ENCODE measurements around the gene ITIH3.

ITIH3 gene

DNA sequence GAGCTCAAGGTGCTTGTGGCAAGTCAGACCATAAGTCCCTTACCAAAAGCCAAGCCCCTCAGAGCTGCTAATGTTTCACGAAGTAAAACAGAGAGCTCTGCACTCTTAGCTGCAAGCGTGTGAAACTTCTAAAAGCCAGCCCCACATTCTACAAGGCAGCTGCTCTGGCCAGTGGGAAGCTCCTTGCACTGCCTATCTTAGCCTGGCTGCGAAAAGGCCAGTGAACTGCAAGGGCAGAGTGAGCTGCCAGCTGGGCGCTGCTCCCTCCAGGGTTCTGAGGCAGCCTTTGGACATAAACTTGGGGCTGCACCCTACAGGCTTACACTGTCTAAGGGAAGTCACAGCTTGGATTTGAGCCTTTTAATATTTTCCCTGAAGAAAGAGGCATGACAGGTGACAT, 42.4 kb downstream of the ITIH3 start:
- peaks cover 15% of the 10 kb centered on the region for H3K36me3 ChIP-seq (ENCODE audit: control insufficient read depth, insufficient read depth, low read length)
- no peak overlapping the region for H3K9ac ChIP-seq (ENCODE audit: low read depth, low read length)

DNA sequence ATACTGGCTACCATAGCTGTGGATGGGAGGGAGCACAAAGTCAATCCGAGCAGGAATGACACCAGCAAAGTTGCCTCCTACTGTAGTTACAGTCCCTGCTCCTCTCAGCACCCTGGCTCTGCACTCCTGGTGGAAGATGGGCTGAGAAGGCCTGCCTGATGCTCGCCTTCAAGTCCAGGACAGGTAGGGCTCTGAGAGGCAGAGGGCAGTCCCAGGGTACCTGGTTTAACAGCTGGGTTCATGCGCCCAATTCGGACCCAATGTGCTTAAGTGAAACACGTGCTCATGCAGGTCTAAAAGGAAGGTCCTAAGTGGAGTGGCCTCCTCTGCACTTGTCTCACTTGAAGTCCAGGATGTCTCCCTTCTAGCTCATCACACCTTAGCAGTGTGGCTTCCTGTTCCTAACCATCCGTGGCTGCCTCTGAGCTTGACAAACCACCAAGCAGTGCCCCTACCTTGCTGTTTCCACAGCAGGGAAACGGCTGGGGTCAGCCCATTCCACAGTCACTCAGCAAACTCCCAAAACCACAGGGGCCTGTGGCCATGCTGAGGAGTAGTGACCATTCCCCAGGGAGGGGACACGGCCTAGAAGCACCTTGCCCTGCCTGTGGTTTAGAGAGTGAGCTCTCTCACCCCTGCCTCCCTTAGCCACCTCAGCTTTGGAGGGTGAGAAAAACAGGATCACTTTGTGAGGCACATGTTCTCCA, 44.1 kb downstream of the ITIH3 start:
- Histone ChIP-seq H3K9ac (ENCODE audit: low read depth, low read length) (no peak overlapping the region), H3K4me1 (ENCODE audit: control insufficient read depth, insufficient read depth, low read length) (no peaks in the 10 kb centered on the region), H3K9me3 (ENCODE audit: control insufficient read depth, insufficient read depth, low read length) (no peaks in the 10 kb centered on the region), H3K36me3 (ENCODE audit: control insufficient read depth, insufficient read depth, low read length) (peaks cover 15% of the 10 kb centered on the region), H3K27me3 (ENCODE audit: control insufficient read depth, insufficient read depth, low read length) (no peaks in the 10 kb centered on the region), H3K4me3 (ENCODE audit: low read depth, low read length) (no peak overlapping the region)

More for the DNA sequence above, 42.4 kb downstream of the ITIH3 start:
- Histone ChIP-seq H3K27me3 (ENCODE audit: control insufficient read depth, insufficient read depth, low read length) (no peaks in the 10 kb centered on the region), H3K4me3 (ENCODE audit: low read depth, low read length) (no peak overlapping the region), H3K9me3 (ENCODE audit: control insufficient read depth, insufficient read depth, low read length) (no peaks in the 10 kb centered on the region), H3K4me1 (ENCODE audit: control insufficient read depth, insufficient read depth, low read length) (no peaks in the 10 kb centered on the region)

DNA sequence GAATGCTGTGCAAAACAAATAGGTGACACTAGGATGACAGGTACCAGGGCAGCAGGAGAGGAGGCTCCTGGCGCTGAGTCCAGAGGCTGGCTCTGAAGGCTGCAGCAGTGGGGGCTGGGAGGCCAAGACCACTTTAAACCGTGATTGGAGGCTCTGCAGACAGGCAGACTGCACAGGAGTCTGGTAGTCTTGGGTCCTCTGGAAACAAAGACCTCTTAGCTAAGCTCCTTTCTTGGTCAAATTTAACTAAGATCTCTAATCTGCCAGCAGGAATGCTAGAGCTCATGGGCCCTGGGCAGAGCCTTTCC, 44.6 kb downstream of the ITIH3 start:
- H3K27me3 ChIP-seq (ENCODE audit: control insufficient read depth, insufficient read depth, low read length), result no peaks in the 10 kb centered on the region
- H3K9ac ChIP-seq (ENCODE audit: low read depth, low read length), result no peak overlapping the region
- no peak overlapping the region for H3K4me3 ChIP-seq (ENCODE audit: low read depth, low read length)
- no peaks in the 10 kb centered on the region for H3K4me1 ChIP-seq (ENCODE audit: control insufficient read depth, insufficient read depth, low read length)
- no peaks in the 10 kb centered on the region for H3K9me3 ChIP-seq (ENCODE audit: control insufficient read depth, insufficient read depth, low read length)
- peaks cover 16% of the 10 kb centered on the region for H3K36me3 ChIP-seq (ENCODE audit: control insufficient read depth, insufficient read depth, low read length)

DNA sequence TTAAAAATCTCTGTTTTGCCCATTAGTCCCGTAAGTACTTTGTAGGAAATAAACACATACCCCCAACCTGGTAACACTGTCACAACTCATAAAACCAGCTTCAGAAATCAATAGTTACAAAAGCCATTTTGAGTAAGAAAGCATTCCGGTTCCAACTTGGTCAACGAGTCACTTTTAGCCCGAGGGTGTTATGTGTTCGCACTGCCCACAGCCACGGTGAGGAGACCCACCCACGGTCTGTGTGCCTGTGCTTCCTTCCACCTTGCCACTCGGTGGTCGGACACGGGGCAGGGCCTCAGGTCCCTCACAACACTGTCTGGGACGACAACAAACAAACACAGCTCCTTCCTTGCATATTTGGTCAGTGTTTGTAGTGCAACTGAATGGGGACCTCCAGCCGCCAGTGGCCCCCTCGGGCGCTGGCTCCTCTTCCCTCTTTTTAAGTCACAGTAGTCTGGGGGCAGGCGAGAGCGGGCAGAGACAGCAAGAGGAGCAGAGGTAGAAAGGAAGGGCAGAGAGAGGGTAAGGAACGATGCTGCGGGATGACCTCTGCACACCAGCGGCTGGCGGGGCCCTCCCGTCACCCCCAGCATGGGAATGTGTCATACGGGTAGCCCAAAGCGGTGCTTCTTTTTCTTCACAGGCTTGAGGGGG, 45.4 kb downstream of the ITIH3 start:
- Histone ChIP-seq H3K36me3 (ENCODE audit: control insufficient read depth, insufficient read depth, low read length) (peaks cover 18% of the 10 kb centered on the region), H3K27me3 (ENCODE audit: control insufficient read depth, insufficient read depth, low read length) (no peaks in the 10 kb centered on the region), H3K4me1 (ENCODE audit: control insufficient read depth, insufficient read depth, low read length) (no peaks in the 10 kb centered on the region), H3K9me3 (ENCODE audit: control insufficient read depth, insufficient read depth, low read length) (no peaks in the 10 kb centered on the region), H3K9ac (ENCODE audit: low read depth, low read length) (no peak overlapping the region), H3K4me3 (ENCODE audit: low read depth, low read length) (no peak overlapping the region)

DNA sequence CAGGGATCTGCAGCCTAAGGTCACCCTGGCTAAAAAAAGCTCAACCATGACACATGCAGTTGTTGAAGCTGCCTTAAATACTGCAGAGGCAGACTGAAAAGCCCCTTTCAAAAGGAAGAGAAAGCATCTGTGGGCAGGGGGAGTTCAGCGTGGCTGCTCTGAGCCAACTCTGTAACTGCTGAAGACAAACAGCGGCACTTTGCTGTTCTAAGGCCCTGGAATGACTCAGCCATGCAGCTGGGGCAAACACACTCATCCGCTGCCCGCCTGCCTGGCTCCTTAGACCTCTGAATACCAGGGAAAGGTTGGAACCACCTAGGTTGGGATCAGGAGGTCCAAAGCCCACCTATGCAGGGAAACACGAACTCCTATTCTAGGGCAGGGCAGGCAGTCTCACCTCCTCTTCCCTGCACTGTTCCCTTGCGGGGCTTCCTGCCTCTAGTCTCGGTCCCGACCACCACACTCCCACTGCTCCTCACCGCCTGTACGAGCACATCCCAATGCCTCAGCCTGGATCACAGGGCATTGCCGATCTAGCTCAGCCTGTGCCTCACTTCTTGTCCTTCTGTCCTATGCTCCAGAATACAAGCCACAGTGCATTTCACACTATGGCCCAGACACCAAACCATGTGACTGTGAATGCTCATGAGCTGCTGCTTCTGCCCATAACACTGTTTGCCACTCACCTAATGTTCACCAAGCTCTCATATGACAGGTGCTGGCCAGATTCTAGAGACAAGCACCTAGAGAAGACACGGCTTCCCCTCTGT, 46.8 kb downstream of the ITIH3 start:
- Histone ChIP-seq H3K4me3 (ENCODE audit: low read depth, low read length) (no peak overlapping the region), H3K9ac (ENCODE audit: low read depth, low read length) (no peak overlapping the region), H3K36me3 (ENCODE audit: control insufficient read depth, insufficient read depth, low read length) (peaks cover 16% of the 10 kb centered on the region), H3K27me3 (ENCODE audit: control insufficient read depth, insufficient read depth, low read length) (no peaks in the 10 kb centered on the region), H3K9me3 (ENCODE audit: control insufficient read depth, insufficient read depth, low read length) (no peaks in the 10 kb centered on the region), H3K4me1 (ENCODE audit: control insufficient read depth, insufficient read depth, low read length) (no peaks in the 10 kb centered on the region)

DNA sequence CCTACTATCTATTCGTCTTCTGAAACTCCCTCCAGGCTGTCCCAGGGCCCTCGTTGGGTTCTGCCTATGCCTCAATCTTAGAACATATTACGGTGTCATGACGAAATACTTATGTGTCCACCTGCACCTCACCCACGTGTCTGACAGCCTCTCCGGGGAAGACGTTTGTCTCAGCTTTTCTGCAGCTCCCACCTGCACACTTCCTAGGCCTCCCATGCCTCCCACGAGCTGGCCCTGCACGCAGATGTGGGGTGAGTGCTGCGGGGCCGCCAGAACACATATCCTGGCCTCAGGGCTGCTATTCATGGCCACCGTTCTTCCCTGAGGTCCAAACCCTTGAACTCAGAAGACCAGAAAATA, 47.4 kb downstream of the ITIH3 start:
- Histone ChIP-seq H3K4me1 (ENCODE audit: control insufficient read depth, insufficient read depth, low read length) (no peaks in the 10 kb centered on the region), H3K27me3 (ENCODE audit: control insufficient read depth, insufficient read depth, low read length) (no peaks in the 10 kb centered on the region)

DNA sequence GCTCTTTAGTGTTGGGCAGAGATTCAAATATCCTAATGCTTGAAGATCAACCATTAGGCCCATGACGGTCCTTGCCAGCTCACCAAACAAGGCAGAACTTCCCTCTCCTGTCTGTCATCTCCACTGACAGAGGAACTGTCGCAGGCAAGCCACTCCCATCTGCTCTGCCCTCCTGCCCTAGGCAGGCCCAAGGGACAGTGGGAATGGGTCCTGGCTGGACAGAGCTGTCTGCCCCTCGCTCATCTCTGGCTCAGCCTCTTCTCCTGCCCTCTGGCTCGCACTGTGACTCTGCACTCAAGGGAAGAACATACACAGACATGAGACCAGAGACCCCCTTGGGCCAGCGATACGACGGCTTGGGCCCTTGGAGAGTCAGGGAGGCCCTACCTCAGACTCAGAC, 47.8 kb downstream of the ITIH3 start:
- no peaks in the 10 kb centered on the region for H3K27me3 ChIP-seq (ENCODE audit: control insufficient read depth, insufficient read depth, low read length)
- H3K4me1 ChIP-seq (ENCODE audit: control insufficient read depth, insufficient read depth, low read length), result no peaks in the 10 kb centered on the region
- H3K4me3 ChIP-seq (ENCODE audit: low read depth, low read length), result no peak overlapping the region
- peaks cover 16% of the 10 kb centered on the region for H3K36me3 ChIP-seq (ENCODE audit: control insufficient read depth, insufficient read depth, low read length)
- H3K9ac ChIP-seq (ENCODE audit: low read depth, low read length), result no peak overlapping the region
- H3K9me3 ChIP-seq (ENCODE audit: control insufficient read depth, insufficient read depth, low read length), result no peaks in the 10 kb centered on the region

More for the DNA sequence above, 47.4 kb downstream of the ITIH3 start:
- no peaks in the 10 kb centered on the region for H3K9me3 ChIP-seq (ENCODE audit: control insufficient read depth, insufficient read depth, low read length)
- H3K9ac ChIP-seq (ENCODE audit: low read depth, low read length), result no peak overlapping the region
- peaks cover 16% of the 10 kb centered on the region for H3K36me3 ChIP-seq (ENCODE audit: control insufficient read depth, insufficient read depth, low read length)
- H3K4me3 ChIP-seq (ENCODE audit: low read depth, low read length), result no peak overlapping the region

DNA sequence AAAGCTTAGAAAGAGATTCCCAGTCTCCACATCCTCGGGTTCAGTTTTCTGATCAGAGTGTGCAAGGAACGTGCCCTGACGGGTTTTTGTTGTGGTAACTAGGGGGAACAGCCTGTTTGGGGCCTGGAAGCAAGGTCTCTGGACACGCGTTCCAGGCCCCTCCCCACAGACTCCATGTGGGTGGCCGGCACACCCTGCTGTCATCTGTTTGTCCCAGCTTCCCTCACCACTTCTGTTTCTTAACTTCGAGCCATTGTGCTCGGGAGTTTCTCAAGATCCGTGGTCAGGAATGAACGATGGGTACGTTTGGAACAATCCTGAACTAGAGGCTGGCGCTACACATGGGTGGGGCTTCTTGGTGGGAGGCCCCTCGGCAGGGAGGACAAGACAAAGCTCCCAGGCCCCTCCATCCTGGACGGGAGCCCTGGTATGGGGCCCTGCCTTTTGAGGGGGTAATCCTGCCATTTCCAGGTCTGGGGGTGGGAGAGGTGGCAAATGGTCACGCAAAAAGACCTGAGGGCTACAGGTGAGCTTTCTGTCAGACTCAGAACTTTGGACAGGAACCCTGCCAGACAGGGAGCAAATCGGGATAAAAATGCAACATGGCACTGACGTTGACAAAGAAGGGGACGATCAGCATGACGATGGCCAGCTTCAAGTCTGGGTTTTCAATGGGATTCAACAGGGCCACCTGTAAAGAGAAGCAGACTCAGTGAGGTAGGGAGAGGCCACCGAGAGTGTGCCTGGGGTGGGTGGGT, 48.7 kb downstream of the ITIH3 start:
- Histone ChIP-seq H3K36me3 (ENCODE audit: control insufficient read depth, insufficient read depth, low read length) (peaks cover 22% of the 10 kb centered on the region), H3K4me3 (ENCODE audit: low read depth, low read length) (no peak overlapping the region), H3K4me1 (ENCODE audit: control insufficient read depth, insufficient read depth, low read length) (no peaks in the 10 kb centered on the region), H3K9me3 (ENCODE audit: control insufficient read depth, insufficient read depth, low read length) (no peaks in the 10 kb centered on the region), H3K9ac (ENCODE audit: low read depth, low read length) (no peak overlapping the region), H3K27me3 (ENCODE audit: control insufficient read depth, insufficient read depth, low read length) (no peaks in the 10 kb centered on the region)

DNA sequence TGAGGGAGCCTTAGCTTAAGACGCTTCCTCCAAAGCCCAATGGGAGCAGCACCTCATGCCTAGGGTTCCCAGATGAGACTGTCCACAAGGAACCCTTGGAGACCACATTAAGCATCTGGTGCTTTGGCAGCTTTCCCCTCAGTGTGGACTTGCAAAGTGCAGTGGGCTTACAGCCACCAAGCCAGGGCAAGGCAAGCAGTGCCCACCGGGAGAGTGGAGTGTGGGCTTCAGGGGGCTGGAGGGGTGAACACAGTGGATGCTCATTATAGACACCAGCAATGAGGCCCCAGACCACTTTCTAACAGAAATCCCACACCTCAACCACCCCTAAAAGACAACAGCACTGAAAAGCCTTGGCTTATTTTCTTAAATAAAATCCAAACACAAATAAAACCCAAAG, 49.3 kb downstream of the ITIH3 start:
- H3K4me1 ChIP-seq (ENCODE audit: control insufficient read depth, insufficient read depth, low read length), result no peaks in the 10 kb centered on the region
- H3K4me3 ChIP-seq (ENCODE audit: low read depth, low read length), result no peak overlapping the region
- no peak overlapping the region for H3K9ac ChIP-seq (ENCODE audit: low read depth, low read length)
- H3K27me3 ChIP-seq (ENCODE audit: control insufficient read depth, insufficient read depth, low read length), result no peaks in the 10 kb centered on the region
- peaks cover 27% of the 10 kb centered on the region for H3K36me3 ChIP-seq (ENCODE audit: control insufficient read depth, insufficient read depth, low read length)
- H3K9me3 ChIP-seq (ENCODE audit: control insufficient read depth, insufficient read depth, low read length), result no peaks in the 10 kb centered on the region

DNA sequence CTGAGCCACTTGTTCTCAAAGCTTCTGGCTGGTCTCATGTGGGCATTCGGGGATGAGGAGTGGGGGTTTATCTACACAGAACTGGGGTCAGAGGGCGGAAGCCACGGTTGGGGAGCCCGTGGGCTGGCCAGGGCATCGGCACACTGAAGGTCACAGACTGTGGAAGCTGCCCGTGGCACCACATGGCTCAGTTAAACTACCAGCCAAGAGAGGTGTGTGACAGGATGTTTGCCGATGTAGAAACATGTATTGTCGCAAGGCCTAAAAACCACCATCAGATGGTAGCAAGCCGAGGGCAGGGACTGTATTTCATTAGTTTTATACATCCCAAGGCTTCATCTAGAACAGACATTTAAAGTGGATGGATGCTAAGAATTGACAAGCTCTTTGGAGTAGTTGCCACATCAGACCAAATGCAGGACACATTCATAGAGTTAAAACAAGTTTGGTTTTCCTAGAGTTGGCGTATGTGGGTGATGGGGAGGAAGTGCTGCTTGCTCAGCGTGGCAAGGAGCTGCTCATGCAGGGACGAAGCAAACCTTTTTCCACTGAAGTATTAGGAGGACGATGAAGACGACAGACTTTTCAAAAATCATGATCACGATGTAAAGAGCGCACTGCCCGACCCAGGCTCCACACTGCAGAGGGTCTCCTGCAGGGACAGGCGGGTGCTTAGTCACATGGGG, 49.8 kb downstream of the ITIH3 start:
- H3K9ac ChIP-seq (ENCODE audit: low read depth, low read length), result no peak overlapping the region
- no peaks in the 10 kb centered on the region for H3K4me1 ChIP-seq (ENCODE audit: control insufficient read depth, insufficient read depth, low read length)
- no peaks in the 10 kb centered on the region for H3K9me3 ChIP-seq (ENCODE audit: control insufficient read depth, insufficient read depth, low read length)
- H3K36me3 ChIP-seq (ENCODE audit: control insufficient read depth, insufficient read depth, low read length), result peaks cover 31% of the 10 kb centered on the region
- H3K27me3 ChIP-seq (ENCODE audit: control insufficient read depth, insufficient read depth, low read length), result no peaks in the 10 kb centered on the region
- no peak overlapping the region for H3K4me3 ChIP-seq (ENCODE audit: low read depth, low read length)

DNA sequence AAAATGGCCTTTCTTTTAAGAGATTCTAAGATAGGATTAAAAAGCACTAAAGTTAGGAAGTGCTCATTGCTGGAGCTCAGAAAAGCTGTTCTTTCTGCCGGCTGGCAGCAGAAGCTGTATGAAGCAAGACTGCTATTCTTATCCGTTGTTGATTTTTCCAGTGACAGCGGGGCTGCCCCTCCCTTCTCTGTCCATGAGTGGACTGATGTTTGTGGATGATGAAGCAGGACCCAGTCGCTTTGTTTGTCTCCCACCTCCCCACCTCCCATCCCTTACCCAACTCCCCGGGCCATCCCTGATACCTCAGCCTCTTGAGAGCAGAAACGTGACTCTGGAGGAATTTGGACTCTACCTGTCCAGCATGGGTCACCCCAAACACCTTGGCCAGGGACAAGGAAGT, 50.6 kb downstream of the ITIH3 start:
- Histone ChIP-seq H3K4me1 (ENCODE audit: control insufficient read depth, insufficient read depth, low read length) (no peaks in the 10 kb centered on the region), H3K36me3 (ENCODE audit: control insufficient read depth, insufficient read depth, low read length) (peaks cover 28% of the 10 kb centered on the region), H3K4me3 (ENCODE audit: low read depth, low read length) (no peak overlapping the region), H3K27me3 (ENCODE audit: control insufficient read depth, insufficient read depth, low read length) (no peaks in the 10 kb centered on the region), H3K9ac (ENCODE audit: low read depth, low read length) (no peak overlapping the region), H3K9me3 (ENCODE audit: control insufficient read depth, insufficient read depth, low read length) (no peaks in the 10 kb centered on the region)

Measured in iPS-15b (cell line).